HG03139 (cell line): ENCODE measurements around the gene TLCD3B.

Experiments
- ATAC-seq: cut with Tn5 transposase; IDR thresholded peaks from one replicate; pipeline ENCODE4 v1.9.1; 2021; ENCODE audit not compliant: unreplicated experiment

The TLCD3B gene

DNA sequence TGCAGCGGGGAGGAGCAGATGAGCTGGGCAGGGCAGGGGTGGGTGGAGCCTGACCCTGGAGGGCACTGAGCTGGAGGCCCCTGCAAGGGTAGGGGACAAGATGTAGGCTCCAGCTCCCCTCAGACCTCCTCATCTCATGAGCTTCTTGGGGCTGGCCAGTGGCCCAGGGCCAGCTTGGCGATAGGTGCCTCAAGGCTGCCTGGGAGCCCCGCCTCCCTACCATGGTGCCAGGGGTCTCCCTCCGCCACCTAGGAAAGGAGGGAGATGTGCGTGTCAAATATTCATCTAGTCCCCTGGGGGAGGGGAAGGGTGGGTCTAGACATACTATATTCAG lies 39.5 kb downstream of the TLCD3B start:
- ATAC-seq: no peak

DNA sequence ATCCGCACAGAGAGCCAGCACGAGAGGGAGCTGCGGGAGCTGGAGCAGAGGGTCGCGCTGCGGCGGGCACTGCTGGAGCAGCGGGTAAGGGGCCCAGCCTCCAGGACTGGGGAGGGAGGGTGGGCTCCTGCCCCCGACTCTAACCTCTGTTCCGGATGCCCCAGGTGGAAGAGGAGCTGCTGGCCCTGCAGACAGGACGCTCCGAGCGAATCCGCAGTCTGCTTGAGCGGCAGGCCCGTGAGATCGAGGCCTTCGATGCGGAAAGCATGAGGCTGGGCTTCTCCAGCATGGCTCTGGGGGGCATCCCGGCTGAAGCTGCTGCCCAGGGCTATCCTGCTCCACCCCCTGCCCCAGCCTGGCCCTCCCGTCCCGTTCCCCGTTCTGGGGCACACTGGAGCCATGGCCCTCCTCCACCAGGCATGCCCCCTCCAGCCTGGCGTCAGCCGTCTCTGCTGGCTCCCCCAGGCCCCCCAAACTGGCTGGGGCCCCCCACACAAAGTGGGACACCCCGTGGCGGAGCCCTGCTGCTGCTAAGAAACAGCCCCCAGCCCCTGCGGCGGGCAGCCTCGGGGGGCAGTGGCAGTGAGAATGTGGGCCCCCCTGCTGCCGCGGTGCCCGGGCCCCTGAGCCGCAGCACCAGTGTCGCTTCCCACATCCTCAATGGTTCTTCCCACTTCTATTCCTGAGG lies 40.0 kb downstream of the TLCD3B start:
- no peak for ATAC-seq

DNA sequence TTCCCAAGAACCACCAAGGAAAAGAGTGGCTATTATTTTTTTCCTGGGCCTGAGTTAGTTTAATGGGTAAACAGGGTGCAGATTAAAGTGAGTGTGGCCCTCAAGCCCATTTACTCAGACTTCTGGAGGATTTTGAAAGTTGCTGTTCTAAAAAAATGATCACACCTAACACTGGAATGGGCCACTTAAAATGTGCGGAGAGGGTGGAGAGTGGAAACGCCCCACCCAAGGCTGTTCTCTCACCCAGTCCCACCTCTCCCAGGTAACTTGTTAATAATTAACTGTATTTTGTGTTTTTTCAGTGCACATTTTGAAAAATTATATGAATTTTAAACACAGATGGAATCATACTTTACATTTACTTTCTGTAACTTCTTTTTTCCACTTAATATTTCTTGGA lies 41.0 kb downstream of the TLCD3B start:
- ATAC-seq: no peak

GRCh38 chr16:29989111-29989858 lies 41.8 kb downstream of the TLCD3B start:
- ATAC-seq: no peak

DNA sequence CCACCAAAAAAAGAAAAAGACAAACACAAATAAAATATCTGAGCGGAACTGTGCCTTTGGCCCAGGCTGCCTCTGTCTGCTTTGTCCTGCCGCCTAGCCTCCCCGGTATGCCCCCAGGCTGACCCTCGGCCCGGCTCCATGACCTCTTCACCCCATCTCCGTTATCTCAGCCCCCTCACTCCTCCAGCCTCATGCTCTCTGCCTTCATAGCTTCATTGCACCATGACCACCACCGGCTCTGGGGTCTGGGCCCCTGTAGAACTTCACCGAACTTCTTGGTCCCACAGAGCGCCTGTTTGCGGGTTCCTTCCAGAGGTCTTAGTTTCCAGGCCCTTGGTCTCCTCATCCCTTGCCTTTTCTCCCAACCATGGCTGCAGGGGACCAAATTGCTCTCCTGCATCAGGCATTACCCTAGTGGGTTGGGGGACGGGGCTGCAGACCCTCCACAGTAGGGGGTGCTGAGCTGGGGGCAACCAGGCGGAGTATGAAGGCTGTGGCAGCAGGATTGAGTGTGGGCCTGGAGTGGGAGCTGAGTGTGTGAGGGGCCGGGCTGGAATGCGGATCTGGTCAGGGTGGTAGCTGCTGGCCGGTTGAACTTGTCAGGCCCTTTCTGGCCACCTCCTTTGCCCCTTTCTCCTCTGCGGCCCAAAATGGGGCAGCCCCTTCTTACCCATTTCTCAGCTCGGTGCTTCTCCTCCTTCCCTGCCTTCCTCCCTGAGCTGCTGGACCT lies 42.6 kb downstream of the TLCD3B start:
- no peak for ATAC-seq

GRCh38 chr16:29987371-29988085 lies 43.5 kb downstream of the TLCD3B start:
- no peak for ATAC-seq

- no peak for ATAC-seq
Measured at GRCh38 chr16:29986931-29987330, 44.1 kb downstream of the TLCD3B start.

DNA sequence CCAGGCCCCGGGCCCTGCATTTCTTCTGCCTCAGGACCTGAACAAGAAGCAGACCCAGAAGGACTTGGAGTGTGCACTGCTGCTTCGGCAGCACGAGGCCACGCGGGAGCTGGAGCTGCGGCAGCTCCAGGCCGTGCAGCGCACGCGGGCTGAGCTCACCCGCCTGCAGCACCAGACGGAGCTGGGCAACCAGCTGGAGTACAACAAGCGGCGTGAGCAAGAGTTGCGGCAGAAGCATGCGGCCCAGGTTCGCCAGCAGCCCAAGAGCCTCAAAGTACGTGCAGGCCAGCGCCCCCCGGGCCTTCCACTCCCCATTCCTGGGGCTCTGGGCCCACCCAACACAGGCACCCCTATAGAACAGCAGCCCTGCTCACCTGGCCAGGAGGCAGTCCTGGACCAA lies 44.8 kb downstream of the TLCD3B start:
- ATAC-seq: no peak

- no peak for ATAC-seq
Measured at GRCh38 chr16:29985271-29985811, 45.7 kb downstream of the TLCD3B start.

DNA sequence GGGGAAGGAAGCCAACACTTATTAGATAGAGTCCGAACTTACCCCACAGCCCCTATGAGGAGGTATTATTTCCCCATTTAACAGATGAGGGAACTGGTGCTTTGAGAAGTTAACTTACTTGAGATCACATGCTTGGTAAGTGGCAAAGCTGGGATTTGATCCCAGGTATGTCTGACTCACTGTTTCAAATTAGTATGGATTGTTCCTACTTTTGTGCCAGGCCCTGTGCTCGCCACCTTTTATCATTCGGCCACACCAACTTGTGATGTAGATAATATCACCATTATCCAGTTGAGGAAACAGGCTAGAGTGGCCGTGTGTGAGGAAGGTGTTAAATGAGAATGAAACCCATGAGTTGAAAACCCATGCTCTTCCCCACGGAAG lies 46.3 kb downstream of the TLCD3B start:
- no peak for ATAC-seq

DNA sequence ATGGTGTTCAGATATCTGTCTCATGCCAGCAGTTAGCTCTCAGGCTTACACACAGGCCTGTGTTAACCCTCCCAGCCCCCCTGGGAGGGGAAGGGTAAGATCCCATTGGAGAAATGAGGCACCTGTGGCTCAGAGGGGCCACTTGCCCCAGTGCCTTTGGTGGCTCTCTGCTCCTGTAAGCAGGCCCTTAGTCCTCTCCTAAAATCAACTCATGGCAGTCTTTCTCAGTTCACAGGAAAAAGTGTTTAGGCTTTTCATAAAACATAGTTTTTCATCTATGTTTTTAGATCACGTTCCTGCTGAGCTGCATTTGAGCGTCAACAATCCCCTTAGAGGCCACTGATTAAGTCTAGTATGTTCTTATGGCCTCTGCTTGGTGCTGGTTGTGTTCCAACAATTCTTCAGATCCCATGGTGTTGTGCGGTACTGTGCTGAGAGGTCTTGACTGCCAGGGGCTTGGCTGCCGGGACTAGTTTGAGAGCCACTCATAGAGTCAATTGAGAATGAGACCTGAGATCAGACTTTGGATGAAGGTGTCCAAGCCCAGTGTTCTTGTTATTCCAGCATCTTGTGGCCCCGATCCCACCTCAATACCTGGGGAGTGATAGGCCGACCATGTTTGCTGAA lies 46.8 kb downstream of the TLCD3B start:
- no peak for ATAC-seq

DNA sequence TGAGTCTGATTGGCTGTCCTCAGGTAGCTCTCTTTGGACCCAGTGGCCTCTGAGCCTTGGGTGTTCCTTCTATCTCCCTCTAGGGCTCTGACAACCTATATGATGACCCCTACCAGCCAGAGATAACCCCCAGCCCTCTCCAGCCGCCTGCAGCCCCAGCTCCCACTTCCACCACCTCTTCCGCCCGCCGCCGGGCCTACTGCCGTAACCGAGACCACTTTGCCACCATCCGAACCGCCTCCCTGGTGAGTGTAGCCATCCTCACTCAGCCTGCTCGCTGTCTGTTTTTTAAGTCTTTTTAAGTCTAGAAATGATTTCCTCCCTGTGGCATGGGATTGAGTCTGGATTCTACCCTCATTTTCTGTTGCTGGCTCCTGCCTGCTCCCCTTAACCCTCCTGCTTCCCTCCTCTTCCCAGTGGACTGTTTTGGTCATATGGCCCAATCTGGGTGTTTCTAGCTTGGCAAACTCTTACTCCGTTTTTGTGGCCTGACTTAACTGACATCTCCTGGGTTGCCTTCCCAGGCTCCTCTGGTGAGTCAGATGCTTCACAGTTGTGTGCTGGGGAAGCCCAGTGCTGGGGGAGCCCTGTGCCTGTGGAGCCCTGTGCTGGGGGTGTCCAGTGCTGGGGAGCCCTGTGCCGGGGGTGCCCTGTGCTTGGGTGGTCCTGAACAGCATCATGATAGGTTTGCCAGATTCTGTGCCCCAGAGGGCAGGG lies 47.5 kb downstream of the TLCD3B start:
- no peak for ATAC-seq

DNA sequence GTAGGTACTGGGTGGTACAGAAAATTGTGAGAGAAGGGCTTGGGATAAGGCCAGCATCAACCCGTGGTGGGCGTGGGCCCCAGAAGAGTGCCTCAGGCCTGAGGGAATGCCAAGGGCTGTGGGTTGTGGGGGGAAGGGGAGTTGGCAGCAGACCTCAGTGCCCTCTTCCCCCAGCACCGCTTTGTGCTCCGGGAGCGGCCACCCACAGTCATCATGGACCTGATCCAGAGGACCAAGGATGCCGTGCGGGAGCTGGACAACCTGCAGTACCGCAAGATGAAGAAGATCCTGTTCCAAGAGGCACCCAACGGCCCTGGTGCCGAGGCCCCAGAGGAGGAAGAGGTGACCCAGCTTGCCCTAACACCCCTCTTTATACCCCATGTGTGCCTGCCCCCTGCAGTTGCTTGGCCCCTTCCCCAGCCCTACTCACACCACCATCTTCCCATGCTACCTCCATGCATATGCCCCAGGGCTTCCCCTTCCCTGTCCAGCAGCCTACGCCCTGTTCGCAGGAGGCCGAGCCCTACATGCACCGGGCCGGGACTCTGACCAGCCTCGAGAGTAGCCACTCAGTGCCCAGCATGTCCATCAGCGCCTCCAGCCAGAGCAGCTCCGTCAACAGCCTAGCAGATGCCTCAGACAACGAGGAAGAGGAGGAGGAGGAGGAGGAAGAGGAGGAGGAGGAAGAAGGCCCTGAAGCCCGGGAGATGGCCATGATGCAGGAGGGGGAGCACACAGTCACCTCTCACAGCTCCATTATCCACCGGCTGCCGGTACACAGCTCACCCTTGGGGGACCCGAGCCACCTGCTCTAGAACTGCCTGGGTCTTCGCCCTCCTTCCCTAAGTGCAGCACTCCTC lies 48.3 kb downstream of the TLCD3B start:
- no peak for ATAC-seq

DNA sequence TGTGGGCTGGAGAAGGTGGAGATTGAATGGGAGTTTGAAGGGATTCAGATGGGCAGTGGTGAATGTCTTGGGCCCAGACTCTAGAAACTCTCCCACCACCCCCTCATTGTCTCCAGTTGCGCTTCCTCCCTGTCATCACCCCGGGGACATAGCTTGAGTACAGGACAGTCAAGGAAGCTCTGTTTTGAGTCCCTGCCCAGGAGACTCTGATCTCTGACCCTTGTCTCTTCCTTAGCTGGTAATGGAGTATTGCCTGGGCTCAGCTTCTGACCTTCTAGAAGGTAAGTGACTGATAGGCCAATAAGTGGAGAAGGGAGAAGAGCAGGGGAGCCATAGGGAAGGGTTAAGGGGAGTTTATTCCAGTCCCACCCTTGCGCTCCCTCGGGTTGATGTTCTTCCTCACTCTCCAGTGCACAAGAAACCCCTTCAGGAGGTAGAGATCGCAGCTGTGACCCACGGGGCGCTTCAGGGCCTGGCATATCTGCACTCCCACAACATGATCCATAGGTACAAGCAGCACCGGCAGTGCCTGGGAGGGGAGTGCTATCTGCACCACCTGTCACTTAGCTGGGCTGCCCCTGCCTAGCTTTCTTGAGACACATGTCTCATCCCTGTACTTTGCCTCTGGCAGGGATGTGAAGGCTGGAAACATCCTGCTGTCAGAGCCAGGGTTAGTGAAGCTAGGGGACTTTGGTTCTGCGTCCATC lies 52.4 kb downstream of the TLCD3B start:
- ATAC-seq: no peak

DNA sequence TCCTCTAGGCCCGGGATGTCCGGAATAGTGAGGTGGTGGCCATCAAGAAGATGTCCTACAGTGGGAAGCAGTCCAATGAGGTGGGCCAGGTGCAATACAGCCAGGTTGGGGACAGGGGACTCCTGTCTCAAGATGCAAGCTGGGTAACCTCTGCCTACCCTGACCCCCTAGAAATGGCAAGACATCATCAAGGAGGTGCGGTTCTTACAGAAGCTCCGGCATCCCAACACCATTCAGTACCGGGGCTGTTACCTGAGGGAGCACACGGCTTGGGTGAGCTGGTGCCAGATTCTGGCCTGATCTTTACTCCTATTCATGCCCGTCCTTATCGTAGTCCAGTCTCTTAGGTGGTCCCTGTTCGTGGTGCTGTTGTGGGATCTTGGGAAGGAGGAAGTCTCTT lies 53.0 kb downstream of the TLCD3B start:
- no peak for ATAC-seq

GRCh38 chr16:29977063-29977825 lies 53.8 kb downstream of the TLCD3B start:
- ATAC-seq: no peak

DNA sequence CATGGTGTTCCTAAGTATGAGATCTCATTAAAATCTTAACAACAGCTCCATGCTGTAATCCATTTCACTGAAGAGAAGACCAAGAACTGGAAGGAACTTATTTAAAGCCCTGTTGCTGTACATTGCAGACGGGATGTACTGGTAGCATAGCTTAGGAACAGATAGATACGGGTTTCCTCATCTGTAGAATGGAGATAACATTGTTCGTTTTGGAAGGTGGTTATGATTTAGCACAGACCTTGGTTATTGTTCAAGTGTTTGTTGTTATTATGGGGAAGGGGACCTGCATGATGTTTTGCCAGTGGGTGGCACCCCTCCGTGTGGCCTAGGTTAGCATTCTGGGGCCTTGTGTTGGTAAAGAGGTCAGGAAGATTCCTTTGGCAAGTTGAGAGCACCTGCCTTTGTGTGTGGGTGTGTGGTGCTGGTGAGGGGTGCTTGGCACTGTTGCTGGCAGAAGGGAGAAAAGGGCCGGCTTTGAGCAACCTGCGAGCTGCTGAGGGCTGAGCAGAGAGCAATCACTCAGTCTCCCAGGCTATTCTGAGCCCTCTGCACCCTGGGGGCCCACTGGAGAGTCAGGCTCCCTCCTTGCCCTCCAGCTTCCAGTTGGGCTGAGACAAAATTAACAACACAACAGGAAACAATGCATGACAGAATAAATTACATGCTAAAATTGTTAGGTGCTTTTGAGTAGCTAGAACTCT lies 55.1 kb downstream of the TLCD3B start:
- ATAC-seq: no peak
